ENCODE measurements around the gene PPP1R2. TPM values are rescaled to one million over a fixed set of nuclear protein-coding genes. Genes with fewer than 3 reads are reported as not detected.
A peak's percentile ranks its signal among the peaks of the same experiment; 100 is the strongest.
"Not testable (repeated sequence)": the region's sequence is repeated elsewhere in the genome, so short reads cannot be mapped to it uniquely, and the experiment has no call there.

The PPP1R2 gene
- polyA plus RNA-seq, 3 donors = 60.6 to 65.4 (median 64.9) TPM

DNA sequence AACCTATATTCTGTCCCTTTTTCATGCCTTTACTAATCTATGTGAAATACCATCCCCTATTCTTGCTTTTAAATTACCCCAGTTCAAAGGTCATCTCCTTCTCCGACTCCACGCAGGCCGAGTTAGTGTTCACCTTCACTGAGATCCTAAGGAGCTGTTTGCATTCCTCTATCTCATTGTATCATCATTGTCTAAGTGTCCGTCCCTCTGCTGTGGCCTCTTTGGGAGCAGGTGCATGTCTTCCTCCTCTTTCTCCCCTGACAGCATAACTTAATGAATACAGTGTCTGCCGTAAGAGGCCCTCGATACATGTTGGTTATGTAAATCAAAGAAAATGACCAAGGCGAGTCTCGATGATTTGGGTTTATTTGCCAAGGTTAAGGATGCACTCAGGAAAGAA, 4.9 kb upstream of the PPP1R2 start:
- no peak for DNase-seq (ENCODE audit: extremely low read depth in 1 of 11, low read depth in 9 of 11, low spot score in 4 of 11)

DNA sequence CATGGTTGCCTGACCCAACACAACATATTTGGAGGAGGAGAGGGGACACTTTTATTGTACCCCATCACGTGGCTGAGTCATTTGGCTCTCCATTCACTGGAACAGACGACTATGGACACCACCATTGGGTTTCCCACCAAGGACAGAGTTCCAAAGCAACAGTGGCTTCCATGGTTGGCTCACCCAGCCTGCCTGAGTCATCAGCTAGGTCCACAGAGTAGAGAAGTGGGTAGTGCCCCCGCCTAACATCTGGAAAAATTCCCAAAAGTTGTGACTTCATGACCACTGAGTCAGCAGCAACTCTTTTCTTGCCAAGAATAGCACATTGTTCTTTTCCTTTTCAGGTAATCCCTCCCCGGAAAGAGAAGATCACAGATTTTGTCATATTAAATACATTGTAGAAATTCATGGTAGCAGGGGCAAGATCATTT, 3.0 kb upstream of the PPP1R2 start:
- no peak for DNase-seq (ENCODE audit: extremely low read depth in 1 of 11, low read depth in 9 of 11, low spot score in 4 of 11)

DNA sequence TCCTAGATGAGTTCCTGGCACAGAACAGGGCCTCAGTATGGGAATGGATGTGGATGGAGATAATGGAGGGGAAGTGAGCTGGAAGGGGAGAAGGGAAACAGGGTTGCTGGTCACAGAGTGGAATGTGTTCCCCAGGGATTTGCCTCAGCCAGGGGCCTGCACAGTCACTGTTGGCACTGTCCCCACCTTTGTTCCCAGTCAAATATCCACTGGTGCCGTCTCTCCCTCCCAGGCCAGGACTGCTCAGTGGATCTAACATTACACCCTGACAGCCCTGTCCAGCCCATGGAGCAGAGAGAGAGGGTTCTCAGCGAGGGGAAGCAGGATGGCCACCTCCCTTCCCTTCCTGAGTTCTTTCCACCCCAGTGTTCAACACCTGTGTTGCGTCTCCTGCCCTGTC, 1.5 kb upstream of the PPP1R2 start:
- DNase-seq (ENCODE audit: extremely low read depth in 1 of 11, low read depth in 9 of 11, low spot score in 4 of 11) = no peak

DNA sequence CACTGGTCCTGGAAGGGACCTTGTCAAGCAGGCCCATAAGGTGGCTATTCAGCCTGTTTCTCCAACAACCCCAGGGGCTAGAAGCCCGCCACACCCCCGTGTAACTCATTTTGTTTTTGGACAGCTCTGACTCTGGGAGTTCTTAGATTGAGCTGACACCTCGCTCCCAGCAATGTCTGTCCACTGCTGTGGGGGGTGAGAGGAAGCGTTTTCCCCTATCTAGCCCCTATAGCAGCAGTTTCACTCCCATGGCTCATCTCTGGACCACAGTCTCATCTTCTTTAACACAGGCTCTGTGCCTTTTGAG, 1.1 kb upstream of the PPP1R2 start:
- no peak for DNase-seq (ENCODE audit: extremely low read depth in 1 of 11, low read depth in 9 of 11, low spot score in 4 of 11)

DNA sequence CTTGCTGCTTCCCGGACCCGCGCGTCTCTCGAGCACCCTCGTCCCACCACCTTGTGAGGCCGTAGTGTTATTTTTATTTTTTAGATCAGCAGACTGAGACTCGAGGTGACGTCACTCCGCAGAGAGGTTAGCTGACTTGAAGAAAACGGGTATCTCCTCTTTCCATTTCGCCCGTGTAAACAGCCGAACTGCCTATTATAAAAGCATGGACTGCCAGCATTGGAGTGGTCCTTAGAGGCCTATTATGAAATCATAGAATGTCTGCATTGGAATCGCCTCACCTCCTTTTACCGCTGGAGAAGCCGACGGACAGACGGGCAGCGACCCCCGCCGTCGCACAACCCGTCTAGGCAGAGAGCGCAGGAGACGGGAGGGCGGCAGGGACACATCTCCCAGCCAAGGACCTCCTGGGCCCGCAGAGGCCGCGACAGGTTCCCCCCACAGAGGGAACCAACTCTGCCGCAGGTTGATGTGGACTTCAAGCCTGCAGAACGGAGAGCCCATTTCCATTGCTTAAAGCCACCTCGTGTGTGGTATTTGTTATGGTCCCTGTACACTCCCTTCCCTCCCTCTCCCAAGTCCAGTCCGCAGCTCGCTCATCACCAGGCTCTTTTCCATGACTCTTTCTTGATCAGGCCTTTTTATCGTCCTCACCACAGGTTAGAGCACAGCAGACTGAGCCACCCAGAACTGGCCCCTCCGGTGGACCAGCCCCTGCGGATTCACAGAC, 540 bp upstream of the PPP1R2 start:
- no peak for DNase-seq (ENCODE audit: extremely low read depth in 1 of 11, low read depth in 9 of 11, low spot score in 4 of 11)

DNA sequence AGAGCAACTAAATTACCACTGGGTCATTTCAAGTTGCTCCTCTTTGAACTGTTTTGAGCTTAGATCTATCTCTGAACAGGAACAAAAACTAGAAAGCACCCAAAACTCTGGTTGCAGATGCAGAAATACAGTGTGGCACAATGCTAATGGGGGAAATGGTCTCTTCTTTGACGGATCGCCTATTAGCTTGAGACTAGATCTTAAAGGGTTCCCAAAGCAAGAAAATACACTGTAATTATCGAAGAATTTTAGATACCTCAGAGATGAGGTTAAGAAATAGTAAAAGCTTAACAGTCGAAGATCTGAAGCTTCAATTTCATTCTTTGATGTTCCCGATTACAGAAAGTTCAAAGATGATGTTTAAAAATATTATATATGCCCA, 818 bp downstream of the PPP1R2 start:
- DNase-seq (ENCODE audit: extremely low read depth in 1 of 11, low read depth in 9 of 11, low spot score in 4 of 11) = no peak

DNA sequence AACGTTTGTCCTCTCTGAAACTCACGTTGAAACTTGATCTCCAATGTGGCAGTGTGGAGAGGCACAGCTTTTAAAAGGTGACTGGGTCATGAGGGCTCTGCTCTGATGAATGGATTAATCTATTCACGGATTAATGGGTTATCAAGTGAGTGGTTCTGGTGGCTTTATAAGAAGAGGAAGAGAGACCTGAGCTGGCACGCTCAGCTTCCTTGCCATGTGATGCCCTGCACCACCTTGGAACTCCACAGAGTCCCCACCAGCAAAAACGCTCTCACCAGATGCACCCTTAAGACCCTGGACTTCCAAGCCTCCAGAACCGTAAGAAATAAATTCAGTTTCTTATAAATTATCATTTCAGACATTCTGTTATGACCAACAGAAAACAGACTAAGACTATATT, 2.6 kb downstream of the PPP1R2 start:
- DNase-seq (ENCODE audit: extremely low read depth in 1 of 11, low read depth in 9 of 11, low spot score in 4 of 11) = no peak

DNA sequence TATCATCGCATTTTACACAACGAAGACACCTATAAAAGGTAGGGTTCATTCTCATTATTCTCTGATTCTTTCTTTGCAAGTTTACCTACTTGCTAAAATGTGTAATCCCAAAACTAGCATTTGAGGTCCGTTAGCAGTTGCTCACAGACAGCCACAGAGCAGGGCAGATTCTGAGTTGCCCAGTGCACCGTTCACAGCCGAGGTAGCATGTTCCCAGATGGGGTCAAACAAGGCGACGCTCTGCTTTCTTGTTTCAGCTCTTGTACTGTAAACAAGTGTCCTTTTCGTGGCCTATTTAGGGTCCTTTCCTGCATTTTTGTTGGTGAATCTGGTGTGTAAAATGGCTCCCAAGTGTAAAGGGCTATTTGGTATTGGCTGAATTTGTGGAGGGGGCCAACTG, 3.1 kb downstream of the PPP1R2 start:
- DNase-seq (ENCODE audit: extremely low read depth in 1 of 11, low read depth in 9 of 11, low spot score in 4 of 11) = no peak

DNA sequence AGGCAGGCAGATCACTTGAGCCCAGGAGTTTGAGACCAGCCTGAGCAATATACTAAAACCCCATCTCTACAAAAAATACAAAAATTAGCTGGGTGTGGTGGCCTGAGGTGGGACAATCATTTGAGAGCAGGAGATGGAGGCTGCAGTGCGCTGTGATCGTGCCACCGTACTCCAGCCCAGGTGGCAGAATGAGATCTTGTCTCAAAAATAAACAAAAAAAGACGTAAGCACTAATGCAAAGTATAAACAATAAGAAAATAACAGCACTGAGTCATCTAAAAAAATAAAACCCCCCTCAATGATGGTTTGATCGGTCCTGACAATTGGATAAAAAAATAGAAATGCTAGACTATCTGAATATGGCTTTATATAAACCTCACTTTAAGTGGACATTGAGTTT, 3.6 kb downstream of the PPP1R2 start:
- DNase-seq (ENCODE audit: extremely low read depth in 1 of 11, low read depth in 9 of 11, low spot score in 4 of 11) = no peak

DNA sequence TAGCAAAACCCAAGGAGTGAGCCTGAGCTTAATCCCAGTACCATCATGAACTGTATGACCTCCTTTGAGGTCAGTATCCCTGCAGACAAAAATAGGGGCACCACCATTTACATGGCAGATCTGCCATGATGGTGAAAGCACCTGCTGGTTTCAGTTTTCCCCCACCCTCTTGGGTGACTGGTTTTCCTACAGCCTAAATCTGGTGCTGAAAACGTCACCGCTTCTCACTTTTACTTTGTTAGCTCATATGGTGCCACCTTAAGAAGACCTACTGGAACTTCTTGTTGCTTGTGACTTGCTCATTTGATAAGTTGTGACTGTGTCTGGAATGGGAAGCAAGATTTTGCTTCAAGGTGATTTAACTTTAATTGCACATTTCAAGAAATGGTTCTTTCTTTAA, 5.1 kb downstream of the PPP1R2 start:
- no peak for DNase-seq (ENCODE audit: extremely low read depth in 1 of 11, low read depth in 9 of 11, low spot score in 4 of 11)

DNA sequence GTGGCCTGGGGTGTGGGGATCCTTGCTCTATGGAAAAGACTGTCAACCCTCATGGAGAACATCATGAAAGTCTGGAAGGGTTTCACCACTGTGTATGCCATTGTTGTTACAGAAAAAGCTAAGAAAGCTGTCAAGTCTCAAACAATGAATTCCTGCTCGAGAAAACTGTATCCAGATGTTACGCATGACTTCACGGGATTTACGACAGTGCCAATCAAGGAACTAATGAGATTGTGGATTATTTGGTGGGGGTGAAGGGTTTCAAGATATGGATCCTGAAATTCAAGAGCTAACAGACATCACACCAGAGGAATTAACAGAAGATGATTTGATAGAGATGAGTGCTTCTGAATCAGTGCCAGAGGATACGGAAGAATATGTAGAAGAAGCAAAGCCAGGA, 7.8 kb downstream of the PPP1R2 start:
- DNase-seq (ENCODE audit: extremely low read depth in 1 of 11, low read depth in 9 of 11, low spot score in 4 of 11) = no peak

DNA sequence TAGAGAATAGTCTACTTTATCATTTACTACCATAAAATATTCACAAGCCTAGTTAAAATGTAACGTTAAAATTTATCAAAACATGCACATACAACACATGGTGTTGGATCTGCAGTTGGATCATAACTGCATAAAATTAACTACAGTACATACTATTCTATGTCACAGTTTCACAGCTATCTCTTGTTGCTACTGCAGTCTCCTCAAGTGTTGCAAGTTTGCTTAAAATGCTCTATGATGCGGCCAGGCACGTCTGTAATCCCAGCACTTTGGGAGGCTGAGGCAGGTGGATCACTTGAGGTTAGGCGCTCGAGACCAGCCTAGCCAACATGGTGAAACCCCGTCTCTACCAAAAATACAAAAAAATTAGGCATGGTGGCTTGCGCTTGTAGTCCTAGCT, 10.3 kb downstream of the PPP1R2 start:
- DNase-seq (ENCODE audit: extremely low read depth in 1 of 11, low read depth in 9 of 11, low spot score in 4 of 11) = no peak

DNA sequence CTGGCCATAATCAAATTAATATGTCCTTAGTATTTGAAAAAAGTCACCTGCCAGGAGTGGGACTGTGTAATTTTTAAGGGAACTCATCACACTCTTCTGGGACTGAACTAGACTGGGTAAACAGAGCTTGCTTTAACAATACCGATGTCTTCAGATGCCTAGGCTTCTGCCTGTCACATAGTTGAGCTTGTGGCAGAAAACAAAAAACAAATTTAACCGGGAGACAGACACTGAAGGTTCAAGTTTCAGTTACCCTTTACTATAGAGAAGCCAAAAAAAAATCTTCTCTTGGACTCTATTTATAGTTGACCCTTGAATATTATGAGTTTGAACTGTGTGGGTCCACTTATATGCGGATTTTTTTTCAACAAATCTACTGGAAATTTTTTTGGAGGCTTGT, 10.8 kb downstream of the PPP1R2 start:
- no peak for DNase-seq (ENCODE audit: extremely low read depth in 1 of 11, low read depth in 9 of 11, low spot score in 4 of 11)

DNA sequence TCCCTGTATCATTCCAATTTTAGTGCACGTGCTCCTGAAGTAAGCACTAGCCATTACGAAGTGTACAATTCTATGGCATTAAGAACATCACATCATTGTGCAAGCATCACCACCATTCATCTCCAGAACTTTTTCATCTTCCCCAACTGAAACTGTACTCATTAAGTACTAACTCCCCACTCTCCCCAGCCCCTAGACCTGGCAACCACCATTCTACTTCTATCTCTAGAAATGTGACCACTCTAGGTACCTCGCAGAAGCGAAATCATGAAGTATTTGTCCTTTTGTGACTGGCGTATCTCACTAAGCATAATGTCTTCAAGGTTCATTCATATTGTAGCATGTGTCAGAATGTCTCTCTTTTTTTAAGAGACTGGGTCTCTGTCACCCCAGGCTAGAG, 11.4 kb downstream of the PPP1R2 start:
- DNase-seq (ENCODE audit: extremely low read depth in 1 of 11, low read depth in 9 of 11, low spot score in 4 of 11) = no peak

DNA sequence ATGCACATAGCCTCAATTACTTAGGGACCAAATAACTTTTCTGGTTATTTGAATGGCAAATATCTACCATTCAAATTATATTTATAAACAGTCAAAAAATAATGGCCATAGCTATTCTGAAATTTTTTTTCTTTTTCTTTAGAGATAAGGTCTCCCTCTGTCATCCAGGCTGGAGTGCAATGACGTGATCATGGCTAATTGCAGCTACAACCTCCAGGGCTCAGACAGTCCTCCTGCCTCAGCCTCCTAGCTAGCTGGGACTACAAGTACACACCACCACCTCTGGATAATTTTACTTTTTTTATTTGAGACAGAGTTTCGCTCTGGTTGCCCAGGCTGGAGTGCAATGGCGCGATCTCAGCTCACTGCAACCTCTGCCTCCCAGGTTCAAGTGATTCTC, 16.6 kb downstream of the PPP1R2 start:
- no peak for DNase-seq (ENCODE audit: extremely low read depth in 1 of 11, low read depth in 9 of 11, low spot score in 4 of 11)

DNA sequence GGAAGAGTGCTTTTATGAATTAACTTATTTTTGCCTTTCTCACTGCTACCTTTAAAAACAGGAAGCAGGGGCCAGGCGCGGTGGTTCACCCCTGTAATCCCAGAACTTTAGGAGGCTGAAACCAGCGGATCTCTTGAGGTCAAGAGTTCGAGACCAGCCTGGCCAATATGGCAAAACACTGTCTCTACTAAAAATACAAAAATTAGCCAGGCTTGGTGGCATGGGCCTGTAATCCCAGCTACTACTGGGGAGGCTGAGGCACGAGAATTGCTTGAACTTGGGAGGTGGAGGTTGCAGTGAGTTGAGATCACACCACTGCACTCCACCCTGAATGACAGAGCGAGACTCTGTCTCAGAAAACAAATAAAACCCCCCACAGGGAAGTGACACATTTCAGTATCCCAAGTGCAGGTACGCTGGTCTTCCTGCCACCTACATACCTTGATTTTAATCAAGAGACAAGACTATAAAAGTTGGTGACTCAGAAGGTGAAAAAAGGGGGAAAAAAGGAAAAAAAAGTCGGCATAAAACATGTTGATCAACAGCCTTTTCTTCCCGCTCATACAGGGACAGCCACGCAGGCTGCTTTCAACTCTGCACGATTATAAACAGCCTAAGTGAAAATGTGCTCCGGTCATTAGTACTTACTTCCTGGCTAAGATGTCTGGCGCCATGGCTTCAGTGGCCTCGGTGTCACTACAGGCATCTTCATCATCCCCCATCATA, 18.8 kb downstream of the PPP1R2 start:
- DNase-seq (ENCODE audit: extremely low read depth in 1 of 11, low read depth in 9 of 11, low spot score in 4 of 11) = no peak

DNA sequence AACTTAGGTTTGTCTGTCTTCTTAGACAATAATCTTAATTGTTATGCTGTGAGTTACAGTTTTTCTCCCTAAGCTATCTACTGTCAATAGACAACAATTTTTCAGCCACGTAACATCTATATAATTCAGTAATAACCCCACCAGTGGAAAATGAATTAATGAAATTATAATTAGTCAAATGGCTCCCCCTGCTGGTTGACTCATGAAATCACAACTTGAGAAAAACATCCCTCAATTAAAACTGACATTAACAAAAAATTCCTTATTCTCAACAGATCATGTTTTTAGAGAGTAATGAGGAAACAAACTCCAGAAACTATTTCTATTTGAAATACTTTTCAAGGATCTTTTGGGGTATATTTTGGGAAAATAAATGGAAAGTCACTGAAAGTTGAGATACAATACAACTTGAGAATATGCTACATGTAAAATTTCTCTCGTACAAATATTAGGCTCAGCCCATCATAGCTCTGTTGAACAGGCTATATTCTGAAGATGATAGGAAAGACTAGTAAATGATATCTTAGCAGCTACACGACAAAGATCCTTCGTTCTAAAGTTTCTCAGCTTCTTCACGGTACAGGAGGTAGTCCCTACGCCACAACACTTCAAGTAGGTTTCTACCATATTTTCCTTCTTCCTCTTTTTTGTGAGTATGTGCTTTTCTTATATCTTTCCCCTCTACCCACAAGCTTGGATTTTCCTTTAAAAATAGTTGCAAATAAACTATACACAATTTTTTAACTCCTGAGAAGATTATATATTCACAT, 20.7 kb downstream of the PPP1R2 start:
- peak in 1 of 11 donors; percentile 24 for DNase-seq (ENCODE audit: extremely low read depth in 1 of 11, low read depth in 9 of 11, low spot score in 4 of 11)

DNA sequence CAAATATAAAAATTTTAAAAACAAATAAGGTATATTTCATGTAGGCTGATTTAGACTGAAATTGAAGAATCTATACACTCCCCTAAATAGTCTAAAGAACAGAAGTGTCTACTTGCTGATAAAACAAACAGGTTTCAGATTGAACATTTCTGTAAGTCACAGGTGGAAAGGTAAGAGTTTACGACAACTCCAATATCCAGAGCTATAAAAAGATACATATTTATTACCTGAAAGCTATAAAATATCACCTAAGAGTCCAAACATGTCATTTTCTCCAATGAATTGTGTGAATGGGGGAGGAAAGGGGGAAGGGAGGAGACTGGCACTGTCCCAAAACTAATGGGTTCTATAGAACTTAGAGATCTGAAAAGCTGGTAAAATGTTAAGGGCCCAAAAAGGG, 26.1 kb downstream of the PPP1R2 start:
- no peak for DNase-seq (ENCODE audit: extremely low read depth in 1 of 11, low read depth in 9 of 11, low spot score in 4 of 11)

DNA sequence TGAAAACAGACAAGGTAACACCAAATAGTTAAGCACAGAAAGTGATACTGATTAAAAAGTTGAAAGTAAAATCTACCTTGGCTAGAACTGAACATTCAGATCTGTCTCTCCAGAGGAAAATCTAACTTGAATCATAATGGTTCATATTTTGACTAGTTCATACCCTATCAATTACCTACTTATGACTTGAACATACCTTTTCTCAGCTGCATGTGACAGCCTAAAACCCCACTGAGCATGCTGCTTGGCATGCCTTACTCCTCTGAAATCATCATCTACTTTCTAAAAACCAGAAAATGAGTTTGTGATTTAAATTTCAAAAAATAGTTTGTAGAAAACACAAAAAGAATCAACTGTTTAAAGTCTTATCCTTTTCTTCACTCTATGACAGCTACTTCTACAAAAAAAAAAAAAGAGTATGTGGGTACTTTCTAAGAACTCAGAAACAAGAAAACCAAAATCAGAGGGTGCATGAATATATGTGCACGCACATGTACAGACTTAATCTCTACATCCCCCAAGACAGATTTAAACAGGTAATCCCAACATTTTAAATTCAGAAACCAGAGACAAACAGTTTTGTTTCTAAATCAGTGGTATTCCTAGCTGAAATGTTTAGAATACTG, 28.4 kb downstream of the PPP1R2 start:
- not testable (repeated sequence) for DNase-seq (ENCODE audit: extremely low read depth in 1 of 11, low read depth in 9 of 11, low spot score in 4 of 11)

DNA sequence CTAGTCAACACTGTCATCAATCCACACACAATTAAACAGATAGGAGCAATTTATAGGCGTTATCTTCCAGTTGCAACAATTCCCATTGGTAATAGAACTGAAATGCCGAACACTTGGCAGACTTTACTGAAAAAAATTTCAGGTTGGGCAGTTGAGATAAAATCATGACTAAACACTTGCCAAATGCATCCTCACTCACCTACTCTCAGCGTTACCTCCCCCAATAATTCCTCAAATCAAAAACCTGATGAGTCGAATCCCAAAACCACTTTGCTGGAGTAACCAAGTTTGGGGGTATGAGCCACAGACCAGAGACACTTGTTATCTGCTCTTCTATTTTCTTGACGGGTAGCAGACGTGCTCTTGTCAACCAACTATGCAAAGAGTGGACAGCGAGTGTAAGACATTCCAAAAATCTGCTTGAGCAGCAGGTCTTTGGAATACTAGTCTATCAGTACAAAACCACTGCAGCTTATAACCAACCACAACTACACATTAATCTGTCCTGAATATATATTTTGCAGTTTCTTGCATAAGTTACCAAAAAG, 30.3 kb downstream of the PPP1R2 start:
- DNase-seq (ENCODE audit: extremely low read depth in 1 of 11, low read depth in 9 of 11, low spot score in 4 of 11) = no peak
